A549 (cell line): Measurements from ENCODE around the gene BGN. TPM values are rescaled to one million over a fixed set of nuclear protein-coding genes. Genes with fewer than 3 reads are reported as not detected.

Experiments
- ATAC-seq, 2 experiments: fragments of 200-7000 bp in 1 of 2; fragments of >200 bp in 1 of 2; cut with Nextera tagmentation in 1 of 2; cut with Tn5 transposase in 1 of 2; 3 replicates each; pipeline versions ENCODE4 v1.8.0 to v1.9.1; 2018 to 2020; ENCODE audit warnings: mild to moderate bottlenecking in 1 of 2, moderate library complexity in 1 of 2
- CTCF ChIA-PET: fragments of 300-600 bp; sonication (Branson Sonifier 250); formaldehyde crosslinking; extraction: SDS; loops from one replicate; lab custom pipeline; 2021; ENCODE audit warnings: antibody characterized with exemption, inconsistent platforms; lab: Yijun Ruan, JAX
- POLR2A ChIA-PET: fragments of 350-600 bp; formaldehyde crosslinking; extraction: SDS; loops from one replicate; lab custom pipeline; 2021; ENCODE audit warnings: antibody characterized with exemption, inconsistent platforms; lab: Yijun Ruan, JAX
- DNase-seq, 2 experiments: peaks; one replicate each; pipeline versions ENCODE4 v3.0.0 to v3.0.0-alpha.2; 2011 to 2016; ENCODE audit warnings: low read depth in 1 of 2, low spot score in 1 of 2
- FAIRE-seq: peaks from 2 replicates; lab custom pipeline; 2011; peaks lifted over from hg19 to GRCh38; lab: Jason Lieb, UNC
- H3K27ac ChIP-seq, 2 experiments: fragments of >200 bp; sonication (Bioruptor Twin); formaldehyde crosslinking; 3 replicates each; pipeline ENCODE4 v1.5.1; 2016 to 2017
- H3K4me1 ChIP-seq: fragments of >200 bp; sonication (Bioruptor Twin); formaldehyde crosslinking; 3 replicates; pipeline ENCODE4 v1.6.1; 2016
- H3K4me2 ChIP-seq: fragments of >200 bp; sonication (Bioruptor Twin); formaldehyde crosslinking; 3 replicates; pipeline ENCODE4 v1.6.1; 2016
- H3K4me3 ChIP-seq: fragments of >200 bp; sonication (Bioruptor Twin); formaldehyde crosslinking; 3 replicates; pipeline ENCODE4 v1.5.1; 2016
- H3K9me3 ChIP-seq: fragments of >200 bp; sonication (Bioruptor Twin); formaldehyde crosslinking; 3 replicates; pipeline ENCODE4 v1.6.1; 2016
- CHD2 ChIP-seq: fragments of 150-350 bp; IDR thresholded peaks from 2 replicates; pipeline ENCODE4 v1.6.1; 2014; ENCODE audit warnings: low read length; ENCODE audit not compliant: partially characterized antibody
- ESRRA ChIP-seq: fragments of 150-350 bp; IDR thresholded peaks from 2 replicates; pipeline ENCODE4 v1.6.1; 2014; ENCODE audit warnings: mild to moderate bottlenecking, low read length, borderline replicate concordance
- FOSB ChIP-seq: fragments of 250-450 bp; sonication (Bioruptor Pico); IDR thresholded peaks from 2 replicates; pipeline ENCODE4 v1.5.0; 2020; ENCODE audit warnings: mild to moderate bottlenecking, moderate library complexity
- FOXS1 ChIP-seq: fragments of 250-450 bp; sonication (Bioruptor Pico); IDR thresholded peaks from 2 replicates; pipeline ENCODE4 v1.5.0; 2020; ENCODE audit warnings: mild to moderate bottlenecking, moderate library complexity
- HDAC2 ChIP-seq: fragments of 200-600 bp; sonication (generic); IDR thresholded peaks from 2 replicates; pipeline ENCODE4 v1.6.1; 2016
- HOXA7 ChIP-seq: fragments of 250-450 bp; sonication (Bioruptor Pico); IDR thresholded peaks from 2 replicates; pipeline ENCODE4 v1.5.0; 2020; ENCODE audit warnings: mild to moderate bottlenecking, moderate library complexity
- HOXB13 ChIP-seq: fragments of 250-450 bp; sonication (Bioruptor Pico); IDR thresholded peaks from 2 replicates; pipeline ENCODE4 v1.5.0; 2020; ENCODE audit warnings: low read depth, mild to moderate bottlenecking, moderate library complexity
- POLR2A ChIP-seq: IDR thresholded peaks from 2 replicates; pipeline ENCODE4 v1.6.1; 2012; ENCODE audit warnings: mild to moderate bottlenecking, low read length
- RAD21 ChIP-seq, 2 experiments: fragments of >200 bp in 1 of 2; sonication (Bioruptor Twin) in 1 of 2; formaldehyde crosslinking in 1 of 2; IDR thresholded peaks in 1 of 2; conservative IDR thresholded peaks in 1 of 2; 2 replicates in 1 of 2; 3 replicates in 1 of 2; pipeline ENCODE4 v1.6.1; 2012 to 2018; ENCODE audit warnings: inconsistent platforms in 1 of 2
- RNF2 ChIP-seq: fragments of 200-600 bp; sonication (generic); IDR thresholded peaks from 2 replicates; pipeline ENCODE4 v1.6.1; 2016; ENCODE audit warnings: low read depth, mild to moderate bottlenecking, antibody characterized with exemption, moderate library complexity, borderline replicate concordance
- TFCP2L1 ChIP-seq: fragments of 250-450 bp; sonication (Bioruptor Pico); IDR thresholded peaks from 2 replicates; pipeline ENCODE4 v1.5.0; 2021; ENCODE audit warnings: mild to moderate bottlenecking
- ZFP36 ChIP-seq: fragments of 450-650 bp; IDR thresholded peaks from 2 replicates; pipeline ENCODE4 v1.6.1; 2014; ENCODE audit warnings: borderline replicate concordance; ENCODE audit not compliant: partially characterized antibody
- ZNF302 ChIP-seq: fragments of 250-450 bp; sonication (Bioruptor Pico); IDR thresholded peaks from 2 replicates; pipeline ENCODE4 v1.9.0; 2021; ENCODE audit warnings: inconsistent platforms, mild to moderate bottlenecking, moderate library complexity
- WGBS: methylation state at CpG from one replicate; pipeline ENCODE4 v1.1.6; 2017; ENCODE audit errors: missing lambda C conversion rate; 5-methylcytosine and 5-hydroxymethylcytosine counted together
- polyA plus RNA-seq, 4 experiments: library from polyadenylated mRNA; depleted of rRNA in 3 of 4; stranded (reverse); fragments of >200 nt; fragmentation: RNase III in 1 of 4; extraction: RNeasy Plus Mini Kit Qiagen cat#74134 plus additional on column Dnase treatment in 1 of 4; gene quantifications; 2 replicates in 3 of 4; 3 replicates in 1 of 4; pipeline ENCODE4 v1.2.3, GENCODE V29; 2011 to 2017
- TF ChIP-seq, protein P1 (sequence below): fragments of 150-350 bp; IDR thresholded peaks from 2 replicates; pipeline ENCODE4 v1.6.1; 2014; ENCODE audit warnings: low read depth, mild to moderate bottlenecking, low read length
- TF ChIP-seq, protein P2 (sequence below): fragments of >200 bp; sonication (Bioruptor Twin); formaldehyde crosslinking; IDR thresholded peaks from 3 replicates; pipeline ENCODE4 v1.6.1; 2016
- TF ChIP-seq, protein P3 (sequence below): IDR thresholded peaks from 2 replicates; pipeline ENCODE4 v1.6.1; 2012
- TF ChIP-seq, protein P4 (sequence below): IDR thresholded peaks from 2 replicates; pipeline ENCODE4 v1.6.1; 2012; ENCODE audit warnings: low read depth, borderline replicate concordance
- TF ChIP-seq, protein P5 (sequence below): fragments of >200 bp; sonication (Bioruptor Twin); formaldehyde crosslinking; IDR thresholded peaks from 3 replicates; pipeline ENCODE4 v1.5.1; 2016

The BGN gene
- polyA plus RNA-seq, 2 of the 4 experiments (the other 2 are of a cell fraction) = 0.04 TPM; not detected in 1

DNA sequence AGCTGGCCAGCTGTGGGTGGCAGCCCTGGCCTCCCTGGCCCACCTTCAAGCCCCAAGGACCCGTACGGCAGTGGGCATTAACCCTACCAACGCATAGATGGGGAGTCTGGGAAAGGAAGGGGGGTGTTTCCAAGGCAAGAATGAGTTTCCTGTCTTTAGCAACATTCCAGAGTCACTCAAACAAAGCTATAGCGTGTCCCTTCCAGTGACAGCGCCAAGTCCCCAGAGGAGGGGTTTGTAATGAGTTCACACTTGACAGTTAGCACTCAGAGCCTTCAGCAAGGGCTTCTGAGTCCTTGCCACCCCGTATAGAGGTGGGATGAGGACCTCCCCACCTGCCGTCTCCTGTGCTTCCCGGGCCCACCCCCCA, 1.8 kb downstream of the BGN start:
- no peaks in the 10 kb centered on the region for H3K4me1 ChIP-seq
- TF ChIP-seq TFCP2L1 (no peak), RAD21 (conservative IDR thresholded peaks at IDR 0.05 in 1 of 2, IDR thresholded peaks at IDR 0.05 in 1 of 2) (no peak), HOXA7 (CRISPR knock-in tag) (no peak), POLR2A (no peak), ESRRA (no peak), FOXS1 (CRISPR knock-in tag) (no peak), ZNF302 (no peak), CHD2 (no peak), ZFP36 (no peak), FOSB (CRISPR knock-in tag) (no peak)
- TF ChIP-seq, protein P1, sequence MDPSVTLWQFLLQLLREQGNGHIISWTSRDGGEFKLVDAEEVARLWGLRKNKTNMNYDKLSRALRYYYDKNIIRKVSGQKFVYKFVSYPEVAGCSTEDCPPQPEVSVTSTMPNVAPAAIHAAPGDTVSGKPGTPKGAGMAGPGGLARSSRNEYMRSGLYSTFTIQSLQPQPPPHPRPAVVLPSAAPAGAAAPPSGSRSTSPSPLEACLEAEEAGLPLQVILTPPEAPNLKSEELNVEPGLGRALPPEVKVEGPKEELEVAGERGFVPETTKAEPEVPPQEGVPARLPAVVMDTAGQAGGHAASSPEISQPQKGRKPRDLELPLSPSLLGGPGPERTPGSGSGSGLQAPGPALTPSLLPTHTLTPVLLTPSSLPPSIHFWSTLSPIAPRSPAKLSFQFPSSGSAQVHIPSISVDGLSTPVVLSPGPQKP = no peak
- TF ChIP-seq, protein P2, sequence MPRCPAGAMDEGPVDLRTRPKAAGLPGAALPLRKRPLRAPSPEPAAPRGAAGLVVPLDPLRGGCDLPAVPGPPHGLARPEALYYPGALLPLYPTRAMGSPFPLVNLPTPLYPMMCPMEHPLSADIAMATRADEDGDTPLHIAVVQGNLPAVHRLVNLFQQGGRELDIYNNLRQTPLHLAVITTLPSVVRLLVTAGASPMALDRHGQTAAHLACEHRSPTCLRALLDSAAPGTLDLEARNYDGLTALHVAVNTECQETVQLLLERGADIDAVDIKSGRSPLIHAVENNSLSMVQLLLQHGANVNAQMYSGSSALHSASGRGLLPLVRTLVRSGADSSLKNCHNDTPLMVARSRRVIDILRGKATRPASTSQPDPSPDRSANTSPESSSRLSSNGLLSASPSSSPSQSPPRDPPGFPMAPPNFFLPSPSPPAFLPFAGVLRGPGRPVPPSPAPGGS = no peak
- TF ChIP-seq, protein P3, sequence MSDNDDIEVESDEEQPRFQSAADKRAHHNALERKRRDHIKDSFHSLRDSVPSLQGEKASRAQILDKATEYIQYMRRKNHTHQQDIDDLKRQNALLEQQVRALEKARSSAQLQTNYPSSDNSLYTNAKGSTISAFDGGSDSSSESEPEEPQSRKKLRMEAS = no peak
- TF ChIP-seq, protein P4, sequence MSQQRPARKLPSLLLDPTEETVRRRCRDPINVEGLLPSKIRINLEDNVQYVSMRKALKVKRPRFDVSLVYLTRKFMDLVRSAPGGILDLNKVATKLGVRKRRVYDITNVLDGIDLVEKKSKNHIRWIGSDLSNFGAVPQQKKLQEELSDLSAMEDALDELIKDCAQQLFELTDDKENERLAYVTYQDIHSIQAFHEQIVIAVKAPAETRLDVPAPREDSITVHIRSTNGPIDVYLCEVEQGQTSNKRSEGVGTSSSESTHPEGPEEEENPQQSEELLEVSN = no peak
- TF ChIP-seq, protein P5, sequence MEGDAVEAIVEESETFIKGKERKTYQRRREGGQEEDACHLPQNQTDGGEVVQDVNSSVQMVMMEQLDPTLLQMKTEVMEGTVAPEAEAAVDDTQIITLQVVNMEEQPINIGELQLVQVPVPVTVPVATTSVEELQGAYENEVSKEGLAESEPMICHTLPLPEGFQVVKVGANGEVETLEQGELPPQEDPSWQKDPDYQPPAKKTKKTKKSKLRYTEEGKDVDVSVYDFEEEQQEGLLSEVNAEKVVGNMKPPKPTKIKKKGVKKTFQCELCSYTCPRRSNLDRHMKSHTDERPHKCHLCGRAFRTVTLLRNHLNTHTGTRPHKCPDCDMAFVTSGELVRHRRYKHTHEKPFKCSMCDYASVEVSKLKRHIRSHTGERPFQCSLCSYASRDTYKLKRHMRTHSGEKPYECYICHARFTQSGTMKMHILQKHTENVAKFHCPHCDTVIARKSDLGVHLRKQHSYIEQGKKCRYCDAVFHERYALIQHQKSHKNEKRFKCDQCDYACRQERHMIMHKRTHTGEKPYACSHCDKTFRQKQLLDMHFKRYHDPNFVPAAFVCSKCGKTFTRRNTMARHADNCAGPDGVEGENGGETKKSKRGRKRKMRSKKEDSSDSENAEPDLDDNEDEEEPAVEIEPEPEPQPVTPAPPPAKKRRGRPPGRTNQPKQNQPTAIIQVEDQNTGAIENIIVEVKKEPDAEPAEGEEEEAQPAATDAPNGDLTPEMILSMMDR = no peak
- 55% methylated on average over 3 of the region's 8 CpGs for WGBS
- H3K27ac ChIP-seq = no peak overlapping the region
- H3K4me2 ChIP-seq = no peak overlapping the region
- no peak overlapping the region for H3K4me3 ChIP-seq
- DNase-seq (no peak), ATAC-seq (no peak), FAIRE-seq (no peak)
- POLR2A ChIA-PET = no interaction called here
- CTCF ChIA-PET = interaction anchor here (1.7 kb wide), 2 partner anchors 10 to 36 kb away, joined by 5 to 7 read pairs; no protein-coding TSS in a partner anchor
- no peaks in the 10 kb centered on the region for H3K9me3 ChIP-seq

DNA sequence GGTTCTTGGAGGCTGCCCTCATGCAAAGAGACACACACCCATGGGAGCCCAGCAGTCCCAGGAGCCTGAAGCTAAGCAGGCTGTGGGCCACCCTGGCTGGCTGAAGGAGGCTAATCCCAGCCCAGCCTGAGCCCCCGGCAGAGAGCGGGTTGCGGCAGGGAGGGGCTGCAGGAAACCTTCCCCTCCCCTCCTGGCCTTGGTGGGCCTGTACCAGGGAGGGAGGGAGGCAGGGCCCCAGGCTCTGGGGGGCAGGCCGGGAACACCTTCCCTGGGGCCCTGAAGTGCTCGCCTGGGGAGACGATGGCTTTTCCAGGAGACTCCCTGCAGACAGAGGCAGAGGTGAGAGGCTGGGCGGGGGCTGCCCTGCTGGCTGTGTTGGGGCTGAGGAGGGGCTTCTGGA, 3.7 kb downstream of the BGN start:
- no peak overlapping the region for H3K4me2 ChIP-seq
- H3K27ac ChIP-seq = no peak overlapping the region
- no peaks in the 10 kb centered on the region for H3K9me3 ChIP-seq
- POLR2A ChIA-PET = no interaction called here
- H3K4me1 ChIP-seq = no peaks in the 10 kb centered on the region
- TF ChIP-seq, protein P5 = no peak
- TF ChIP-seq RNF2 (no peak), HDAC2 (no peak), HOXB13 (no peak), ZNF302 (no peak)
- TF ChIP-seq, protein P1 = no peak
- no peak for DNase-seq
- no CpG with 5 or more reads among the region's 7 CpGs for WGBS
- no peak overlapping the region for H3K4me3 ChIP-seq
- ATAC-seq = no peak
- no peak for FAIRE-seq
- CTCF ChIA-PET = interaction anchor here (0.6 to 1.5 kb wide), 3 partner anchors 9 to 1375 kb away, joined by 3 to 10 read pairs (median 3); partner anchors contain the start of gene HAUS7
